ACC112 (cell line): ENCODE measurements around the gene KAT8.

Source experiments
- H2AFZ ChIP-seq: fragments of 200-600 bp; sonication (generic); one replicate; pipeline ENCODE4 v1.6.0; 2017; ENCODE audit warnings: antibody characterized with exemption, low read length; ENCODE audit not compliant: unreplicated experiment
- H3K27ac ChIP-seq: fragments of 200-600 bp; sonication (generic); 2 replicates; pipeline ENCODE4 v1.5.1; 2014; ENCODE audit warnings: low read depth, mild to moderate bottlenecking, antibody characterized with exemption, low read length, moderate library complexity
- H3K27me3 ChIP-seq: fragments of 200-600 bp; sonication (generic); 2 replicates; pipeline ENCODE4 v1.6.1; 2014; ENCODE audit warnings: mild to moderate bottlenecking, antibody characterized with exemption, low read length, moderate library complexity, mixed read lengths; ENCODE audit not compliant: insufficient read depth
- H3K36me3 ChIP-seq: fragments of 200-600 bp; sonication (generic); 2 replicates; pipeline ENCODE4 v1.6.1; 2016; ENCODE audit warnings: mild to moderate bottlenecking, antibody characterized with exemption, low read length, moderate library complexity, mixed read lengths; ENCODE audit not compliant: insufficient read depth
- H3K4me1 ChIP-seq: fragments of 200-600 bp; sonication (generic); one replicate; pipeline ENCODE4 v1.6.1; 2016; ENCODE audit warnings: low read length, mixed read lengths; ENCODE audit not compliant: insufficient read depth, unreplicated experiment, control insufficient read depth
- H3K4me3 ChIP-seq: fragments of 200-600 bp; sonication (generic); 2 replicates; pipeline ENCODE4 v1.5.1; 2014; ENCODE audit warnings: mild to moderate bottlenecking, low read depth, low read length
- H3K79me2 ChIP-seq: fragments of 200-600 bp; sonication (generic); one replicate; pipeline ENCODE4 v1.6.0; 2016; ENCODE audit warnings: low read length; ENCODE audit not compliant: control insufficient read depth, unreplicated experiment, insufficient read depth

The KAT8 gene

GRCh38 chr16:31108794-31109558 lies 8.5 kb upstream of the KAT8 start:
- Histone ChIP-seq H3K27ac (no peak overlapping the region), H3K79me2 (peaks cover 19% of the 10 kb centered on the region), H3K4me1 (peaks cover 9% of the 10 kb centered on the region), H3K36me3 (peaks cover 19% of the 10 kb centered on the region; the same call in 1 of the 2 replicates), H3K27me3 (no peaks in the 10 kb centered on the region), H3K4me3 (peak overlapping the region; percentile 88), H2AFZ (peak overlapping the region; percentile 89)

GRCh38 chr16:31109622-31110021 lies 7.8 kb upstream of the KAT8 start:
- H3K27me3 ChIP-seq, result no peaks in the 10 kb centered on the region
- H2AFZ ChIP-seq, result no peak overlapping the region
- H3K36me3 ChIP-seq, result peaks cover 19% of the 10 kb centered on the region; the same call in 1 of the 2 replicates
- no peak overlapping the region for H3K27ac ChIP-seq
- peak overlapping the region; percentile 88 for H3K4me3 ChIP-seq
- H3K79me2 ChIP-seq, result peaks cover 19% of the 10 kb centered on the region
- peaks cover 9% of the 10 kb centered on the region for H3K4me1 ChIP-seq

- Histone ChIP-seq H3K4me3 (peak overlapping the region; percentile 17; the same call in 1 of the 2 replicates), H3K4me1 (peaks cover 9% of the 10 kb centered on the region), H3K79me2 (peaks cover 20% of the 10 kb centered on the region), H3K36me3 (peaks cover 19% of the 10 kb centered on the region; the same call in 1 of the 2 replicates), H3K27ac (no peak overlapping the region), H2AFZ (no peak overlapping the region), H3K27me3 (no peaks in the 10 kb centered on the region)
Measured at GRCh38 chr16:31110106-31111034, 7.1 kb upstream of the KAT8 start.

- Histone ChIP-seq H2AFZ (no peak overlapping the region), H3K27me3 (no peaks in the 10 kb centered on the region), H3K27ac (no peak overlapping the region), H3K4me3 (no peak overlapping the region), H3K4me1 (peaks cover 6% of the 10 kb centered on the region), H3K36me3 (peaks cover 19% of the 10 kb centered on the region; the same call in 1 of the 2 replicates), H3K79me2 (peaks cover 27% of the 10 kb centered on the region)
Measured at GRCh38 chr16:31111881-31112466, 5.5 kb upstream of the KAT8 start.

GRCh38 chr16:31112711-31113110 lies 4.8 kb upstream of the KAT8 start:
- Histone ChIP-seq H3K27ac (no peak overlapping the region), H3K36me3 (peaks cover 19% of the 10 kb centered on the region; the same call in 1 of the 2 replicates), H3K4me1 (peaks cover 6% of the 10 kb centered on the region), H2AFZ (no peak overlapping the region), H3K4me3 (no peak overlapping the region), H3K27me3 (no peaks in the 10 kb centered on the region), H3K79me2 (peaks cover 27% of the 10 kb centered on the region)

GRCh38 chr16:31113121-31114120 lies 4.0 kb upstream of the KAT8 start:
- H3K79me2 ChIP-seq, result peaks cover 26% of the 10 kb centered on the region
- no peak overlapping the region for H3K4me3 ChIP-seq
- peaks cover 6% of the 10 kb centered on the region for H3K4me1 ChIP-seq
- no peak overlapping the region for H3K27ac ChIP-seq
- no peak overlapping the region for H2AFZ ChIP-seq
- H3K27me3 ChIP-seq, result no peaks in the 10 kb centered on the region
- H3K36me3 ChIP-seq, result peaks cover 19% of the 10 kb centered on the region; the same call in 1 of the 2 replicates

GRCh38 chr16:31114468-31114867 lies 3.0 kb upstream of the KAT8 start:
- Histone ChIP-seq H3K79me2 (peaks cover 23% of the 10 kb centered on the region), H3K36me3 (peaks cover 19% of the 10 kb centered on the region; the same call in 1 of the 2 replicates), H3K27me3 (no peaks in the 10 kb centered on the region), H3K4me1 (peaks cover 8% of the 10 kb centered on the region), H2AFZ (no peak overlapping the region), H3K27ac (no peak overlapping the region), H3K4me3 (no peak overlapping the region)

- H3K36me3 ChIP-seq, result peaks cover 9% of the 10 kb centered on the region; the same call in 1 of the 2 replicates
- H3K27ac ChIP-seq, result peak overlapping the region; percentile 92
- peaks cover 8% of the 10 kb centered on the region for H3K4me1 ChIP-seq
- no peaks in the 10 kb centered on the region for H3K27me3 ChIP-seq
- peaks cover 23% of the 10 kb centered on the region for H3K79me2 ChIP-seq
- peak overlapping the region; percentile 75 for H3K4me3 ChIP-seq
- H2AFZ ChIP-seq, result no peak overlapping the region
Measured at GRCh38 chr16:31118223-31119155, 1.0 kb downstream of the KAT8 start.

- Histone ChIP-seq H3K27me3 (no peaks in the 10 kb centered on the region), H3K4me3 (no peak overlapping the region), H3K36me3 (peaks cover 9% of the 10 kb centered on the region; the same call in 1 of the 2 replicates), H3K79me2 (peaks cover 23% of the 10 kb centered on the region), H2AFZ (no peak overlapping the region), H3K27ac (no peak overlapping the region), H3K4me1 (peaks cover 8% of the 10 kb centered on the region)
Measured at GRCh38 chr16:31120129-31120528, 2.7 kb downstream of the KAT8 start.
